NB4 (cell line): ENCODE results near the gene VAC14.
A peak's percentile ranks its signal among the peaks of the same experiment; 100 is the strongest.

Experiments
- DNase-seq: peaks from one replicate; pipeline ENCODE4 v3.0.0; 2010; ENCODE audit warnings: low read depth
- H3K4me3 ChIP-seq: one replicate; pipeline ENCODE4 v1.5.1; 2011; ENCODE audit warnings: mild to moderate bottlenecking, low read depth, low read length, moderate library complexity
- MYC ChIP-seq: IDR thresholded peaks from 2 replicates; pipeline ENCODE4 v1.6.1; 2011; ENCODE audit warnings: low read depth, low read length
- POLR2A ChIP-seq: IDR thresholded peaks from 2 replicates; pipeline ENCODE4 v1.6.1; 2011; ENCODE audit warnings: mild to moderate bottlenecking; ENCODE audit not compliant: insufficient read length; ENCODE audit errors: extremely low read depth
- TF ChIP-seq, protein P1 (sequence below): IDR thresholded peaks from one replicate; pipeline ENCODE4 v1.5.1; 2012; ENCODE audit warnings: low read depth, low read length
- TF ChIP-seq, protein P2 (sequence below): IDR thresholded peaks from 2 replicates; pipeline ENCODE4 v1.6.1; 2011; ENCODE audit warnings: low read depth, low read length

The VAC14 gene

DNA sequence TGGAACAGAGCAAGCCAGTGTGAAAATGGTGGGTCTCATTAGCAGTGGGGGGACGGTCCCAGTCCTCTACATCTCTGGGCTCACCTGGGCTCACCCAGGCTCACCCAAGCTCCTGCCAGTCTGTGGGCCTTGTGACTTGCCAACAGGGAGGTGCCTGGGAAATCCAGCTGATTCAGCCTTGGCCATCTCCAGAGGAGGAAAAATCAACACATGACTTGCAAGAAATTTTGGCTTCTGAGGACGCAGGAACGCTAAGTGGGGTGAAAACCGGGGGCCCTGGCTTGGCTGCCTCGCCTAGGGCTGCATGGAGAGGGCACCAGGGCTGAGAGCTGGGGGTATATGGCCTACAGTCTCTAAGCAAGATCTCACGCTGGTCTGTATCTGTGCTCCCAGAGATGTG, 47.7 kb downstream of the VAC14 start:
- no peak for DNase-seq
- no peak for TF ChIP-seq MYC
- no peak for TF ChIP-seq POLR2A
- TF ChIP-seq, protein P1, sequence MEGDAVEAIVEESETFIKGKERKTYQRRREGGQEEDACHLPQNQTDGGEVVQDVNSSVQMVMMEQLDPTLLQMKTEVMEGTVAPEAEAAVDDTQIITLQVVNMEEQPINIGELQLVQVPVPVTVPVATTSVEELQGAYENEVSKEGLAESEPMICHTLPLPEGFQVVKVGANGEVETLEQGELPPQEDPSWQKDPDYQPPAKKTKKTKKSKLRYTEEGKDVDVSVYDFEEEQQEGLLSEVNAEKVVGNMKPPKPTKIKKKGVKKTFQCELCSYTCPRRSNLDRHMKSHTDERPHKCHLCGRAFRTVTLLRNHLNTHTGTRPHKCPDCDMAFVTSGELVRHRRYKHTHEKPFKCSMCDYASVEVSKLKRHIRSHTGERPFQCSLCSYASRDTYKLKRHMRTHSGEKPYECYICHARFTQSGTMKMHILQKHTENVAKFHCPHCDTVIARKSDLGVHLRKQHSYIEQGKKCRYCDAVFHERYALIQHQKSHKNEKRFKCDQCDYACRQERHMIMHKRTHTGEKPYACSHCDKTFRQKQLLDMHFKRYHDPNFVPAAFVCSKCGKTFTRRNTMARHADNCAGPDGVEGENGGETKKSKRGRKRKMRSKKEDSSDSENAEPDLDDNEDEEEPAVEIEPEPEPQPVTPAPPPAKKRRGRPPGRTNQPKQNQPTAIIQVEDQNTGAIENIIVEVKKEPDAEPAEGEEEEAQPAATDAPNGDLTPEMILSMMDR = no peak
- TF ChIP-seq, protein P2, sequence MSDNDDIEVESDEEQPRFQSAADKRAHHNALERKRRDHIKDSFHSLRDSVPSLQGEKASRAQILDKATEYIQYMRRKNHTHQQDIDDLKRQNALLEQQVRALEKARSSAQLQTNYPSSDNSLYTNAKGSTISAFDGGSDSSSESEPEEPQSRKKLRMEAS = no peak
- no peak overlapping the region for H3K4me3 ChIP-seq

DNA sequence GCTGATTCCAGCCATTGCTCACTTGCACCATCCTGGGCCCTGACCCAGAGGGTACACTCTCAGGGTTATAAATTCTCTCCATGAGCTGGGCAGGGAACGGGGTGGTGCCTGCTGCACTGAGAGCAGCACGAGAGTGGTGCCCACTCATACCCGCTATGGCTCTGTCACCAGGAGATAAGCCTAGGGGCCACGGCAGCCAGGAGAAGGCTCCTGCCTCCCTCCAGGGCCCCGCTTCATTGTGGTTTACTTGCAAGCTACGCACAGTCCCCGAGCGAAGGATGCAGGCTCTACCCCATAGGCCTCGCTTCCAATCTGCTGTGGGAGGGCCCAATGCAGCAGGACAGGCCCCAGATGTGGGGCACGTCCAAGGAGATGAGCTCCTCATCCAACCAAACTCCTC, 48.5 kb downstream of the VAC14 start:
- TF ChIP-seq, protein P1 = no peak
- peak; percentile 25 for TF ChIP-seq POLR2A
- no peak overlapping the region for H3K4me3 ChIP-seq
- peak; percentile 63 for DNase-seq

DNA sequence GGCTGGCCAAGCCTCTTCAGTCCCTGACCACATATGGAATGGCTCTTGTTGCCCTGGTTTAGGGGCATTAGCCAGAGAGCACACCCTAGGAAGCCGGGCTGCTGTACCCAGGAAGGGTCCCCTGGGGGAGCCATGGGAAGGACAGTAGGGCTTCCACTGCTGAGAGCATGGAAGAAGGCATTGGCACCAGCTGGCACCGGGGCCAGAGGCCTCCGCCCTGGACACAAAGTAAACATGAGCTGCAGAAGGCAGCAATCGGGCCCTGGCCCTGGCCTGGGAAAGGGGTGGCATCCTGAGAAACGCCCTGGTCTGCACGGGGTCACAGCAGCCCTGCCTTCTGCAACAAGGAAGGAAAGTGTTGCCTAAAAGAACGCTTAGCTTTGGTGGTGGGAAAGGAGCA, 49.4 kb downstream of the VAC14 start:
- TF ChIP-seq POLR2A (no peak), MYC (peak; percentile 8; the same call in 1 of the 2 replicates)
- TF ChIP-seq, protein P1 = peak; percentile 5
- TF ChIP-seq, protein P2 = no peak
- peak overlapping the region; percentile 79 for H3K4me3 ChIP-seq
- DNase-seq = peak; percentile 59

DNA sequence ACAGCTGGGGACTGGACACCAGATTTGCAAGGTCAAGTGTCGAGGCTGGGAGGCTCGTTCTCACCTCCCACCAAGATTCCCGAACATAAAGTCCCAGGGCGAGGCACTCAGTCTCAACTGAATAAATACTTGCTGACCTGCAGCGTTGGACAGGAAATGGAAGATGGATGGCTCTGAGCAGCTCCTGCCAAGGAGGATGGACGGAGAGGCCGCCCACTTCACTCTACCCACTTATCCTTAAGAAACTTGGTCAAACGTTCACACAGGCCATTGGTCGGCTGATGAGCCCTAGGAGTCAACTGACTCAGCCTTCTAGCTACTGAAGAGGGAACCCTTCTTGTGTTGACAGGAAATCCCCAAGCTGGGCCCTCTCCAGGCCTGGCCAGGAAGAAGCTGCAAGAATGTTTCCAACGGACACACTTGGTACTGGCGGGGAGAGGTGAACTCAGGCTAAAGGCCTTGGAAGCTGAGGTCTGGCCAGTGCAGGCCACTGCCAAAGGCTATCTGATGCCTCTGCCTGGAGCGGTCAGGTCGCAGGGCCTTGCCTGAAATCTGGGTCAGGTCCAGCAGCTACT, 50.0 kb downstream of the VAC14 start:
- peak overlapping the region; percentile 79 for H3K4me3 ChIP-seq
- DNase-seq = peak; percentile 99
- TF ChIP-seq POLR2A = peak; percentile 85
- TF ChIP-seq, protein P2 = no peak; the same call in 1 of the 2 replicates

DNA sequence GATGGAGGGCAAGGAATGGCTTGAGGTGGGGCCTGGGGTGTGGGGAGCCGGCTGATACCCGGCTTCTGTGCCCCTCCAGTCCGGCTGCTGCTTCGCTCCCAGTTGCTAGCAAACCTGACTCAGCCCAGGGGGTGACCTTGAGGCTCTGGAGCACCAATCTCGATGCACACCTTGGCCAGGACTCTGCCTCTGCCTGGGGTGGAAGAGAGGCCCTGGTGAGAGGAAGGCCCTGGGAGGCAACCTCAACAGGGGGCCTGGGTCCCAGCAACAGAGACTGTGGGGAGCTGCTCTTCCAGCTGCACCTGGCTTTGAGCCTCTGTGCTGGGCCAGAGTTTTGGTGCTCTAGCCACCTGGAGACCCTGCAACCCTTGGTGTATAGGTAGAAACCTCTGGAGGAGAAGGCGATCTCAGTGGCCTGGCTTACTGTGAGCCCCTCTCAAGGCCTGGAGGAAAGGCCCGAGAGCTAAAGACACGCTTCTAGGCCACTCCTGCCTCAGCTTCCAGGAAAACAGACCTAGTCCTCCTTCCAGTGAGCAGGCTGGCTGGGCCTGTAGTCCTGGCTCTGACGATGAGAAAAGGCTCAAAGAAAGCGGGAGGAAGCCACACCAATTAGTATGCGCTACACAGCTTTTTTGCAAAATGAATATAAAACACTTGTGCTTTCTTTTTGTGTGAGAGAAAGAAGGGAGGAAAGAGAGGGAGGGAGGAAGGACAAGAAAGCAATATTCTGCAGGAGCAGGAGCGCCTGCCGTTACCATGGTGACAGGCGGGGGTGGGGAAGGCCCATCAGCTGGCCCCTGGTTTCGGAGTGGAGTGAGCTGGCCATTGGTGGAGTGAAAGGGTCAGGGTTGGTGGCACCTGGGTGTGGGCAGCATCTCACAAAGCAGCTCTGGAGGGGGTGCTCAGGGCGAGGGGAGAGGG, 51.0 kb downstream of the VAC14 start:
- DNase-seq = peak; percentile 74
- peak overlapping the region; percentile 79 for H3K4me3 ChIP-seq

More for the DNA sequence above, 51.0 kb downstream of the VAC14 start:
- TF ChIP-seq, protein P1 = no peak
- no peak for TF ChIP-seq POLR2A
- TF ChIP-seq, protein P2 = no peak
- TF ChIP-seq MYC = no peak
